Naive thymus-derived CD4-positive, alpha-beta T cell (primary cell): Measurements from ENCODE around the gene CHODL. TPM values are rescaled to one million over a fixed set of nuclear protein-coding genes. Genes with fewer than 3 reads are reported as not detected.

ENCODE experiments used
- ATAC-seq: fragments of 150-1000 bp; cut with Tn5 transposase; 2 replicates; pipeline ENCODE4 v1.10.0; 2021; ENCODE audit warnings: mild to moderate bottlenecking, moderate library complexity
- CTCF ChIA-PET: fragments of 350-600 bp; sonication (Branson Sonifier 250); formaldehyde crosslinking; loops from one replicate; lab custom pipeline; 2021; ENCODE audit warnings: antibody characterized with exemption; lab: Charles Lee
- POLR2A ChIA-PET: fragments of 350-600 bp; sonication (Branson Sonifier 250); formaldehyde crosslinking; loops from one replicate; lab custom pipeline; 2021; ENCODE audit warnings: antibody characterized with exemption, inconsistent platforms; lab: Charles Lee
- DNase-seq, 9 donors: peaks; one replicate each; pipeline versions ENCODE4 v3.0.0 to v3.0.0-alpha.2; 2020 to 2022; ENCODE audit warnings: mixed read lengths in 1 of 9
- H3K27ac ChIP-seq: one replicate; pipeline ENCODE4 v1.7.0; 2013; ENCODE audit warnings: mild to moderate bottlenecking, low read depth, low read length, moderate library complexity
- H3K27me3 ChIP-seq, 2 donors: one replicate each; pipeline ENCODE4 v1.7.0; 2013; ENCODE audit warnings: low read length in 2 of 2, mild to moderate bottlenecking in 2 of 2, moderate library complexity in 2 of 2; ENCODE audit not compliant: control insufficient read depth in 2 of 2, insufficient read depth in 2 of 2
- H3K36me3 ChIP-seq, 3 experiments: 1 replicate in 2 of 3; 2 replicates in 1 of 3; pipeline ENCODE4 v1.7.0; 2013; ENCODE audit warnings: low read length in 3 of 3, mild to moderate bottlenecking in 3 of 3, moderate library complexity in 1 of 3; ENCODE audit not compliant: insufficient read depth in 3 of 3, control insufficient read depth in 2 of 3
- H3K4me1 ChIP-seq, 2 donors: one replicate each; pipeline ENCODE4 v1.7.0; 2013; ENCODE audit warnings: low read length in 2 of 2, mild to moderate bottlenecking in 2 of 2, moderate library complexity in 1 of 2; ENCODE audit not compliant: control insufficient read depth in 2 of 2, insufficient read depth in 2 of 2
- H3K4me3 ChIP-seq: 2 replicates; pipeline ENCODE4 v1.7.0; 2013; ENCODE audit warnings: mild to moderate bottlenecking, low read length
- H3K9me3 ChIP-seq, 3 experiments: 1 replicate in 2 of 3; 2 replicates in 1 of 3; pipeline ENCODE4 v1.7.0; 2013; ENCODE audit warnings: low read length in 3 of 3; ENCODE audit not compliant: control insufficient read depth in 2 of 3
- H3K27ac Mint-ChIP-seq, 9 donors: one replicate each; pipeline ENCODE4 v1.8.0; 2020 to 2022; ENCODE audit warnings: mixed read lengths in 9 of 9, mild to moderate bottlenecking in 8 of 9, moderate library complexity in 5 of 9, inconsistent platforms in 2 of 9
- H3K27me3 Mint-ChIP-seq, 5 donors: one replicate each; pipeline ENCODE4 v1.8.0; 2021 to 2022; ENCODE audit warnings: mixed read lengths in 5 of 5, mild to moderate bottlenecking in 1 of 5
- H3K36me3 Mint-ChIP-seq, 5 donors: one replicate each; pipeline ENCODE4 v1.8.0; 2020 to 2022; ENCODE audit warnings: mixed read lengths in 5 of 5, mild to moderate bottlenecking in 3 of 5, inconsistent platforms in 1 of 5
- H3K4me1 Mint-ChIP-seq, 7 donors: one replicate each; pipeline ENCODE4 v1.8.0; 2020 to 2022; ENCODE audit warnings: mixed read lengths in 7 of 7, mild to moderate bottlenecking in 3 of 7, inconsistent platforms in 1 of 7
- H3K4me3 Mint-ChIP-seq, 10 donors: one replicate each; pipeline ENCODE4 v1.8.0; 2020 to 2022; ENCODE audit warnings: mild to moderate bottlenecking in 10 of 10, mixed read lengths in 10 of 10, moderate library complexity in 6 of 10, inconsistent platforms in 2 of 10
- H3K9me3 Mint-ChIP-seq, 11 donors: one replicate each; pipeline ENCODE4 v1.8.0; 2020 to 2022; ENCODE audit warnings: mixed read lengths in 11 of 11, mild to moderate bottlenecking in 4 of 11, inconsistent platforms in 1 of 11, moderate library complexity in 1 of 11
- intact Hi-C, 2 donors: fragments of 100-400 bp; cut with micrococcal nuclease; formaldehyde crosslinking; loops; one replicate each; pipeline ENCODE4 v1.15.1; 2023
- polyA plus RNA-seq, 2 donors: library from polyadenylated mRNA; unstranded; fragments of 300-500 nt; fragmentation: Illumina TruSeq; gene quantifications; one replicate each; pipeline ENCODE4 v1.2.3, GENCODE V29; 2021
- total RNA-seq, 6 experiments: library from RNA in 5 of 6; stranded (reverse) in 5 of 6; gene quantifications; 1 replicate in 5 of 6; 2 replicates in 1 of 6; pipeline ENCODE4 v1.2.3 and lab custom pipeline; 2021 to 2026

Gene CHODL, protein sequence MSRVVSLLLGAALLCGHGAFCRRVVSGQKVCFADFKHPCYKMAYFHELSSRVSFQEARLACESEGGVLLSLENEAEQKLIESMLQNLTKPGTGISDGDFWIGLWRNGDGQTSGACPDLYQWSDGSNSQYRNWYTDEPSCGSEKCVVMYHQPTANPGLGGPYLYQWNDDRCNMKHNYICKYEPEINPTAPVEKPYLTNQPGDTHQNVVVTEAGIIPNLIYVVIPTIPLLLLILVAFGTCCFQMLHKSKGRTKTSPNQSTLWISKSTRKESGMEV
- total RNA-seq (under 1 TPM in 1 of 5 experiments, not detected in 4; 0.19 TPM), polyA plus RNA-seq (under 1 TPM; 0.09 to 0.25 TPM), total RNA-seq (lab: John Stamatoyannopoulos, UW) (not detected)

DNA sequence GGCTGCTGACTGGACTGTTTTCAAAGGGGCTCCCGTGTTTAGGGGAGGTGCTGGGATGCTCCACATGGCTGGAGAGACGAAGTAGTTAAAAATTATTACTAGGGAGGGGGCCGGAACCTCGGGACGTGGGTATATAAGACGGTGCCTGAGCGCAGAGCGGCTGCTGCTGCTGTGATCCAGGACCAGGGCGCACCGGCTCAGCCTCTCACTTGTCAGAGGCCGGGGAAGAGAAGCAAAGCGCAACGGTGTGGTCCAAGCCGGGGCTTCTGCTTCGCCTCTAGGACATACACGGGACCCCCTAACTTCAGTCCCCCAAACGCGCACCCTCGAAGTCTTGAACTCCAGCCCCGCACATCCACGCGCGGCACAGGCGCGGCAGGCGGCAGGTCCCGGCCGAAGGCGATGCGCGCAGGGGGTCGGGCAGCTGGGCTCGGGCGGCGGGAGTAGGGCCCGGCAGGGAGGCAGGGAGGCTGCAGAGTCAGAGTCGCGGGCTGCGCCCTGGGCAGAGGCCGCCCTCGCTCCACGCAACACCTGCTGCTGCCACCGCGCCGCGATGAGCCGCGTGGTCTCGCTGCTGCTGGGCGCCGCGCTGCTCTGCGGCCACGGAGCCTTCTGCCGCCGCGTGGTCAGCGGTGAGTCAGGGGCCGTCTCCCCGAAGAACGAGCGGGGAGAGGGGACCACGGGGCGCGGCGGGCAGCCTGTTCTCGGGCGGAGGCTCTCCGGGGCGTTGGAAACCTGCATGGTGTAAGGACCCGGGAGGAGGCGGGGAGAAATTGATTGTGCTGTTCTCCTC, at the start of gene CHODL:
Gene CHODL (plus strand): TSS at position 163 of the 793 bp plus-strand sequence. CDS start 391 bp downstream, at position 554.
- no peaks in the 10 kb centered on the region for H3K27me3 ChIP-seq
- ATAC-seq (no peak), DNase-seq (no peak)
- no peak within 1 kb of the TSS for H3K27ac ChIP-seq
- no peaks in the 10 kb centered on the region for H3K36me3 ChIP-seq
- Mint-ChIP-seq H3K27ac (no peak within 1 kb of the TSS), H3K4me1 (peaks cover 0 to 5% (median 0%) of the 10 kb centered on the region in 7 donors), H3K9me3 (peaks cover 0 to 16% (median 5%) of the 10 kb centered on the region in 11 donors), H3K27me3 (peaks cover 18 to 34% (median 27%) of the 10 kb centered on the region in 5 donors), H3K36me3 (peaks cover 0 to 4% (median 0%) of the 10 kb centered on the region in 5 donors), H3K4me3 (peak within 1 kb of the TSS in 1 of 10 donors; percentile 12)
- H3K4me3 ChIP-seq = no peak within 1 kb of the TSS
- intact Hi-C loops = no loop called here
- H3K9me3 ChIP-seq = no peaks in the 10 kb centered on the region
- ChIA-PET POLR2A (no interaction called here), CTCF (no interaction called here)
- no peaks in the 10 kb centered on the region for H3K4me1 ChIP-seq

DNA sequence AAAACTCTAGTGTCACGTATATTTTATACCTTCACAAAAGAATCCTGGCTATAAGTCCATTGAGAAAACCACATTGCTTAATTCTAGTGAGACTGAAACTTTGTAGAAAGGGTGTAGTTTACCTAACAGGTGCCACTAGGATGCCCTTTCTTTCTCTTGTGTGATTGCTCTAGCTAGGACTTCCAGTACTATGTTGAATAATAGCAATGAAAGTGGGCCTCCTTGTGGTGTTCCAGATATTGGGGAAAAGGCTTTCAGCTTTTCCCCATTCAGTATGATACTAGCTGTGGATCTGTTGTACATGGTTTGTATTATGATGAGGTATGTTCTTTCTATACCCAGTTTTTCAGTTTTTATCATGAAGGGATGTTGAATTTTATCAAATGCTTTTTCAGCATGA, 39.7 kb upstream of the CHODL start:
- no peak for DNase-seq
- no peak overlapping the region for H3K27ac Mint-ChIP-seq
- CTCF ChIA-PET = no interaction called here

DNA sequence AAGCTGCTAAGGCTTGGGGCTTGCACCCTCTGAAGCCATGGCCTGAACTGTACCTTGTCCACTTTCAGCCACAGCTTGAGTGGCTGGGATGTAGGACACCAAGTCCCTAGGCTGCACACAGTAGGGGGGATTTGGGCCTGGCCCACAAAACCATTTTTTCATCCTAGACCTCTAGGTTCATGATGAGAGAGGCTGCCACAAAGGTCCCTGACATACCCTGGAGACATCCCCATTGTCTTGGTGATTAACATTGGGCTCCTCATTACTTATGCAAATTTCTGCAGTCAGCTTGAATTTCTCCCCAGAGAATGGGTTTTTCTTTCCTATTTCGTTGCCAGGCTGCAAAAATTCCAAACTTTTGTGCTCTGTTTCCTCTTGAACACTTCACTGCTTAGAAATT, 26.3 kb upstream of the CHODL start:
- ChIA-PET POLR2A (no interaction called here), CTCF (no interaction called here)
- Mint-ChIP-seq H3K9me3 (peaks cover 9 to 41% (median 18%) of the 10 kb centered on the region in 11 donors), H3K36me3 (peaks cover 0 to 6% (median 3%) of the 10 kb centered on the region in 5 donors), H3K27me3 (no peaks in the 10 kb centered on the region), H3K4me3 (no peak overlapping the region), H3K4me1 (no peaks in the 10 kb centered on the region), H3K27ac (no peak overlapping the region)
- no peak for ATAC-seq
- no peaks in the 10 kb centered on the region for H3K4me1 ChIP-seq
- no peak overlapping the region for H3K4me3 ChIP-seq
- intact Hi-C loops = no loop called here
- H3K9me3 ChIP-seq = peaks cover 0 to 8% (median 0%) of the 10 kb centered on the region in 3 experiments
- no peak for DNase-seq
- H3K27ac ChIP-seq = no peak overlapping the region
- no peaks in the 10 kb centered on the region for H3K27me3 ChIP-seq
- H3K36me3 ChIP-seq = no peaks in the 10 kb centered on the region

More for the DNA sequence above, 39.7 kb upstream of the CHODL start:
- H3K27ac ChIP-seq = no peak overlapping the region
- H3K27me3 ChIP-seq = no peaks in the 10 kb centered on the region
- no peak overlapping the region for H3K4me3 ChIP-seq
- POLR2A ChIA-PET = no interaction called here
- no peaks in the 10 kb centered on the region for H3K36me3 ChIP-seq
- H3K4me1 Mint-ChIP-seq = no peaks in the 10 kb centered on the region
- H3K36me3 Mint-ChIP-seq = no peaks in the 10 kb centered on the region
- no peak overlapping the region for H3K4me3 Mint-ChIP-seq
- H3K9me3 Mint-ChIP-seq = peaks cover 0 to 28% (median 8%) of the 10 kb centered on the region in 11 donors
- no peak for ATAC-seq
- intact Hi-C loops = no loop called here
- H3K4me1 ChIP-seq = no peaks in the 10 kb centered on the region
- H3K9me3 ChIP-seq = no peaks in the 10 kb centered on the region
- H3K27me3 Mint-ChIP-seq = no peaks in the 10 kb centered on the region

DNA sequence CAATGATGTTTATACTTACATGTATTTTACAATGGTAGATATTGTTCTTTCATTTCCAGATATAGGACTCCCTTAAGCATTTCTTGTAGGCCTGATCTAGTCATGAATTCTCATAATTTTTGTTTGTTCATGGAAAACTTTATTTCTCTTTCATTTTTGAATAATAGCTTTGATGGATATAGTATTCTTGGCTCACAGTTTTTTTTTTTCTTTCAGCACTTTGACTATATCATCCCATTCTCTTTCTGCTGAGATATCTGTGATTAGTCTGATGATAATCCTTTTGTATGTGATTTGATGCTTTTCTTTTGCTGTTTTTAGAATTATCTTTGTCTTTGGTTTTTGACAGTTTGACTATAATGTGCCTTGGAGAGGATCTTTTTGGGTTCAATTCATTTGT, 24.1 kb upstream of the CHODL start:
- peaks cover 9 to 41% (median 18%) of the 10 kb centered on the region in 11 donors for H3K9me3 Mint-ChIP-seq
- no peaks in the 10 kb centered on the region for H3K27me3 Mint-ChIP-seq

DNA sequence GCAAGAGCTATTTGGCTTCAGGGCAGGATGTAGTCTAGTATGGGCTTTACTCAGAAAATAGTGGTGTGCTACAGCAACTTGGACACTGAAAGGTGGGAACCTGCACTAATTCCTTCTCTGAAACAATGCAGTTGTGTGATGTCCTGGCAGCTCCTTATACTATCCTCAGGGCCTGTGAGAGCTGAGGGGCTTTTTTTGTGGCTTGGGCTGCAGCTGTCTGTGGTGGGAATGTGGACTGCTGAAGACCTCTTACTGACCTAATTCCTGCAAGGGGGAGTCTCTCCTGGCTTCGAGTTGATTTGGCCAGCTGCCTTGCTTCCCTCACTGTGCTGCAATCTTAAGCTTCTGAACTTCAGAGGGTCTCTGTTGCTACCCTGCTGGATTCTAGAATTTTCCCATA, 22.3 kb upstream of the CHODL start:
- no peak for ATAC-seq
- no peaks in the 10 kb centered on the region for H3K4me1 Mint-ChIP-seq
- Histone ChIP-seq H3K27ac (no peak overlapping the region), H3K4me1 (no peaks in the 10 kb centered on the region), H3K4me3 (no peak overlapping the region), H3K36me3 (no peaks in the 10 kb centered on the region), H3K9me3 (peaks cover 0 to 8% (median 0%) of the 10 kb centered on the region in 3 experiments), H3K27me3 (no peaks in the 10 kb centered on the region)
- no peak for DNase-seq
- intact Hi-C loops = no loop called here
- ChIA-PET CTCF (no interaction called here), POLR2A (no interaction called here)
- peaks cover 0 to 6% (median 3%) of the 10 kb centered on the region in 5 donors for H3K36me3 Mint-ChIP-seq
- H3K4me3 Mint-ChIP-seq = no peak overlapping the region
- peaks cover 7 to 41% (median 18%) of the 10 kb centered on the region in 11 donors for H3K9me3 Mint-ChIP-seq
- no peaks in the 10 kb centered on the region for H3K27me3 Mint-ChIP-seq
- no peak overlapping the region for H3K27ac Mint-ChIP-seq

More for the DNA sequence above, 24.1 kb upstream of the CHODL start:
- Mint-ChIP-seq H3K36me3 (peaks cover 0 to 6% (median 3%) of the 10 kb centered on the region in 5 donors), H3K4me3 (no peak overlapping the region), H3K27ac (no peak overlapping the region), H3K4me1 (no peaks in the 10 kb centered on the region)
- Histone ChIP-seq H3K27ac (no peak overlapping the region), H3K9me3 (peaks cover 0 to 8% (median 0%) of the 10 kb centered on the region in 3 experiments), H3K4me3 (no peak overlapping the region), H3K27me3 (no peaks in the 10 kb centered on the region), H3K36me3 (no peaks in the 10 kb centered on the region), H3K4me1 (no peaks in the 10 kb centered on the region)
- ATAC-seq (no peak), DNase-seq (no peak)
- CTCF ChIA-PET = no interaction called here
- POLR2A ChIA-PET = no interaction called here
- intact Hi-C loops = no loop called here

DNA sequence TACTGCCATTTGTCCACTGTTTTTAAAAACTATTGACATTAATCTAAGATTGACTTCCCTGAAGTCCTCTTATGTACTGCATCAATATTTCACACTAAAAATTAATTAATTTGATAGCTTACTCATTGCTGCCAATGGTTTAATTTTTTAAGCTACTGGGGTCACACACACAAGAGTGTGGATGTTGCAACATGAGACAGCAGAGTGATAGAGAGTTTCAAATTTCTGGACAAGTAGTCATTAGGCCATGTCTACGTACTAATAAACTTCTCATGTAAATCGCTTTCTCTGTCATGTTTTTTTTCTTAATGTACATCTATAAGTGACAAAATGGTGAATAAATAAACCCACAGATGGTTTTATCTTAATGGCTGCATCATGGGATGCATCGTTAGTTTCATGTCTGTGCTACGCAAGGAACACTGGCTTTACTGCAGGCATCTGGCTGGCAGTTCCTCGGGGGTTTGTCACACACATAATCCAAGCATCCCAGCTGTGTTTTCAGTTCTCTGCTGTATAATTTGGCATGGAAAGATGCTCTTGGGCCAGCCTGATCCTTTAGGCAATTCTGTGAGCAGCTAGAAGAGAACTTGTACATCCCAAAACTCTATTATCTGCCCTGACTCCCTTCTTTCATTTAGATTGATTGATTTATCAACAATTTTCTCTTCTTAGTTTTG, 16.4 kb upstream of the CHODL start:
- H3K9me3 Mint-ChIP-seq = peaks cover 0 to 4% (median 0%) of the 10 kb centered on the region in 11 donors
- intact Hi-C loops = no loop called here
- ChIA-PET CTCF (no interaction called here), POLR2A (no interaction called here)
- Histone ChIP-seq H3K27me3 (no peaks in the 10 kb centered on the region), H3K9me3 (no peaks in the 10 kb centered on the region), H3K36me3 (no peaks in the 10 kb centered on the region), H3K4me1 (no peaks in the 10 kb centered on the region), H3K4me3 (no peak overlapping the region), H3K27ac (no peak overlapping the region)
- no peaks in the 10 kb centered on the region for H3K27me3 Mint-ChIP-seq
- ATAC-seq (no peak), DNase-seq (no peak)
- no peak overlapping the region for H3K27ac Mint-ChIP-seq
- no peaks in the 10 kb centered on the region for H3K4me1 Mint-ChIP-seq
- H3K36me3 Mint-ChIP-seq = no peaks in the 10 kb centered on the region
- no peak overlapping the region for H3K4me3 Mint-ChIP-seq
